ENCODE data around the gene RTTN. TPM values are rescaled to one million over a fixed set of nuclear protein-coding genes. Genes with fewer than 3 reads are reported as not detected.
A peak's percentile ranks its signal among the peaks of the same experiment; 100 is the strongest.

Gene RTTN
- total and polyA plus RNA-seq, 2 of the 4 experiments (the other 2 are of a cell fraction): 5.8 to 19.9 TPM

- no peak overlapping the region for H3K9ac ChIP-seq (ENCODE audit: low read depth, low read length)
- WGBS, 2 experiments (ENCODE audit: extremely low coverage in 2 of 2, insufficient read length in 1 of 2): no CpG with 5 or more reads among the region's 12 CpGs
These were observed 29.4 kb upstream of the RTTN start for GRCh38 chr18:70234667-70235459.

More at GRCh38 chr18:70234667-70235459, 29.4 kb upstream of the RTTN start:
- Histone ChIP-seq H2BK20ac (ENCODE audit: low read depth, low read length) (no peak overlapping the region; the same call in 1 of the 2 replicates), H3K36me3 (ENCODE audit: control insufficient read depth, insufficient read depth, low read length) (no peaks in the 10 kb centered on the region), H4K20me1 (ENCODE audit: insufficient read depth, low read length) (no peaks in the 10 kb centered on the region), H3K79me1 (ENCODE audit: low read depth in 1 of 2, low read length in 2 of 2) (no peaks in the 10 kb centered on the region), H3K27me3 (ENCODE audit: control insufficient read depth, insufficient read depth, low read length) (peaks cover 1% of the 10 kb centered on the region; the same call in 1 of the 2 replicates), H2AFZ (replicated peaks; ENCODE audit: low read length, poor library complexity) (peak overlapping the region; percentile 81), H3K4me2 (ENCODE audit: low read depth, low read length) (no peak overlapping the region), H3K4me3 (ENCODE audit: insufficient read depth, low read depth, low read length) (no peak overlapping the region), H3K56ac (ENCODE audit: extremely low read depth, insufficient read depth, low read length) (no peak overlapping the region), H4K8ac (ENCODE audit: low read depth in 2 of 2, low read length in 2 of 2) (peak overlapping the region in 1 of 2 experiments; percentile 13; a peak in 1 of 4 replicates), H2AK5ac (ENCODE audit: low read depth, low read length) (no peak overlapping the region; the same call in 1 of the 2 replicates), H3K4me1 (ENCODE audit: control insufficient read depth, insufficient read depth, low read length) (no peaks in the 10 kb centered on the region), H3K27ac (ENCODE audit: insufficient read depth, low read length) (no peak overlapping the region), H2BK15ac (ENCODE audit: low read depth, low read length) (no peak overlapping the region), H3K9me1 (ENCODE audit: insufficient read depth, low read length) (no peaks in the 10 kb centered on the region), H4K5ac (ENCODE audit: low read depth, low read length) (no peak overlapping the region), H2AK9ac (replicated peaks; ENCODE audit: low read depth, low read length, poor library complexity) (peak overlapping the region; percentile 15), H3K23ac (ENCODE audit: low read depth, low read length) (no peak overlapping the region), H2BK5ac (ENCODE audit: low read depth, low read length, poor library complexity, severe bottlenecking) (no peak overlapping the region), H3K9me3 (ENCODE audit: control insufficient read depth, insufficient read depth, low read length) (no peaks in the 10 kb centered on the region; the same call in 1 of the 2 replicates), H4K91ac (ENCODE audit: insufficient read depth, low read depth, low read length) (no peak overlapping the region), H3K18ac (ENCODE audit: low read depth, low read length) (no peak overlapping the region), H3K14ac (replicated peaks; ENCODE audit: low read depth, low read length) (peak overlapping the region; percentile 19; the same call in 1 of the 2 replicates), H2BK120ac (ENCODE audit: low read depth, low read length) (peak overlapping the region; percentile 22; the same call in 1 of the 2 replicates), H3K4ac (ENCODE audit: low read depth, low read length) (no peak overlapping the region)
- in situ Hi-C loops (cut with MboI; ENCODE audit: low sequenced_read_pairs) (no loop called here), intact Hi-C loops (cut with micrococcal nuclease) (no loop called here), dilution Hi-C loops (cut with HindIII; ENCODE audit: low sequenced_read_pairs, unreplicated experiment) (no loop called here)
- POLR2A ChIA-PET (ENCODE audit: unreplicated experiment): no interaction called here
- BruUV-seq (replicated peaks): no TSS peak
- CTCF ChIA-PET: no interaction called here
- peak; percentile 62 for DNase-seq
- no peak for TF ChIP-seq RCOR1 (IDR thresholded peaks at IDR 0.05; ENCODE audit: insufficient replicate concordance, low read length)
- peak; percentile 87 for ATAC-seq (ENCODE audit: low read depth)
